Measurements from ENCODE around the gene NRL. TPM values are rescaled to one million over a fixed set of nuclear protein-coding genes. Genes with fewer than 3 reads are reported as not detected.
A peak's percentile ranks its signal among the peaks of the same experiment; 100 is the strongest.

Gene NRL
- polyA plus RNA-seq, 3 donors, result 1.8 to 3.7 (median 2.9) TPM

DNA sequence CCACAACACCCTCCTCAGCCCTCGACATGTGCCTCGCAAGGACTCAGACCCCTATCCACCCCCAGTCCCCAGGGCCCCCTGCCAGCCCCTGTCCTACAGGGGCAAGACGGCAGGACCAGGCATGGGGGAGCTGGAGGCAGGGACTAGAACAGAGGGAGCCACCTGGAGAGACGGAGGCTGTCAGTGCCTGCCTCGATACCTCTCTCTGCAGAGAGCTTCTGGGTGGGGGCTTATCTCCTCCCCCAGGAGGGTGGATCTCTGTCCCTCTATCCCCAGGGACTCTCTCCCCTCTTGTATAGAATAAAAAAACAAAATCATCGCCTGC lies 45.4 kb downstream of the NRL start:
- DNase-seq (ENCODE audit: low read depth in 3 of 3, low spot score in 2 of 3), result no peak

DNA sequence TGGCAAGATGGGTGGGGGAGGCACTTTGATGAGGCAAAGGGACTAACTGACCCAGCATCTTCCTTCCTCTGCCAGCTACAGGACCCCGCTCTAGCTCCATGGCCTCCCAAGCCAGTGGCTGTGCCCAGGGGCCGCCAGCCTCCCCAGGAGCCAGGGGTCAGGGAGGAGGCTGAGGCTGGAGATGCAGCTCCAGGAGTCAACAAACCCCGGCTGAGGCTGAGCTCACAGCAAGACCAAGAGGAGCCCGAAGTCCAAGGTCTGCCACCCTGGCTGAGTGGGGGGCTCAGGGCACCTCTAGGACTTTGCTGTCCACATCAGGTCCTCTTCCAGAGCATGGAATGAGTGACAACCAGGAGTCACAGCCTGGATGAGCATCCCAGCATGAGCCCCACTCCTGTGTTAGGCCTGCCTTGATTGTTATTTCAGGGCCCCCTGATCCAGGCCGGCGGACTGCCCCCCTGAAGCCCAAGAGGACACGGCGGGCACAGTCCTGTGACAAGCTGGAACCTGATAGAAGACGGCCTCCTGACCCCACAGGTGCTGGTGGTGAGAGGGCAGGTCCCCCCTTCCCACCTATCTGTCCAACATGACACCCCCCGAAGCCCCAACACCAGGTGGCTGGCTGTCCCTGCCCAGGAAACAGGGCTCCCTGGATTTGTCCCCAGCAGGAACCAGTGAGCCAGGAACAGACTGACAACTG lies 45.9 kb downstream of the NRL start:
- DNase-seq (ENCODE audit: low read depth in 3 of 3, low spot score in 2 of 3), result no peak

DNA sequence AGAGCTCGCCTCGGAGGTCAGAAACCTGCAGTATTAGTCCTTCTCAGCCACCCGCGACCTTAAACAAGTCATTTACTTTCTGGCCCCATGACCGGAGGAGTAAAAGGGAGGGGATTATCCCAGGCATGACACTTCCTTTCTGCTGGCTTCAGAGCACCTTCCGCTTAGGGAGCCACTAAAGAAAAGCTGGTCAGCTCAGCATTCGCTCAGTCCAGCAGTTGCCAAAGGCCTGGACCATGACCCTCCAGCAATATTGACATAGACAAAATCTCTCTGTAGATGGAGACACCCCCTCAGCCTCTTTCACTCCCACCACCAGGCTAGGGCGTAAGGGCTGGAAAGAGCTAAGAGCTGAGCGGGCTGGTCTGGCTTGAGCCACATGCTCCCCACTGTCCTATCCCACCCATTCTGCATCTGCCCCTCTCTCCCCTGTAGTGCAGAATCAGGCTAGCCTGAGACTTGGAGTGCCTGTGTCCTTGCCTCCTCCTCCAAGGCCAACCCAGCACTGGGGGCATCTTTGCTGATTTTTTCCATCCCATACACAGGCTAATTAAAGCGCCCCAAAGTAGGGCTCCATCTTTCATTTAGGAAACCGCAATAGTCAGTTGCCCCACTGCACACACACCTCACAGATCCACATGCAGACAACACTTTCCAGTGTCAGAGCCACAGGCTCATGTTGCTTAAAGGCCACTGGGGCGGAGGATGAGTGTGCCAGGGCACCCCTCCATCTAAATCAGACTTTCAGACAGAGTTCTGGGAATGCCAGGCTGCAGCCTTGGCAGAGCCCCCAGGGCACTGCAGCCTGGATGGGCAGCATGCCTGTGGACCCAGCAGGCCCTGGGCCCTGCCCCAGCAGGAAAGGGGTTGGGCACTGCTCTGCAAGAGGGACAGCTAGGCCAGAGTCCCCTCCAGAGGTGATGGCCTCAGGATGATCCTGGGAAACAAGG lies 47.3 kb downstream of the NRL start:
- no peak for DNase-seq (ENCODE audit: low read depth in 3 of 3, low spot score in 2 of 3)

DNA sequence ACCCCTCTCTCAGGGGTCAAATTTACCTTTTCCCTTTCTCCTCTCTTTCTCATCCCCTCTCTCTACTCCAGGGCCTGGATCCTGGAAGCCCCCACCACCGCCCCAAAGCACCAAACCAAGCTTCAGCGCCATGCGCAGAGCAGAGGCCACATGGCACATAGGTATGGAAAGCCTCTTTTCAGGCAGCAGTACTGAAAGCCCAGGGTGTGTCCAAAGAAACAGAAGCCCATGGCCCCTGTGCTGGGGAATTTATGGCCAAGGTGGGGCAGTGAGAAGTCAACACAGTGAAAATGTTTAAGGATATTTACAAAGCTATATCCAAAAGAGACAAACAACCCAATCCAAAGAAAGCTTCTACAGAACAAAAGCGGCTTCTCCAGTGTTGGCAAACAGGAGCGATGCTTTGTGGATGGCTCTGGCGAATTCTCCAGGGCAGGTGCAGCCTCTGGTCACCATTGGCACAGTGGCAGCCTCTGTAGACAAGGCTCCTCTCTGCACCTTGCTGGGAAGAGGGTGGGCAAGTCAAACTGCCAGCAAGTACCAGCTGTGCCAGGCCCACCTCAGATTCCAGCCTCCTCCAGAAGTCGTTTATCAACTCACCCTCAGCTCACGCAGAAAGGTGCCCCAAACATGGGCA lies 48.1 kb downstream of the NRL start:
- DNase-seq (ENCODE audit: low read depth in 3 of 3, low spot score in 2 of 3), result no peak

DNA sequence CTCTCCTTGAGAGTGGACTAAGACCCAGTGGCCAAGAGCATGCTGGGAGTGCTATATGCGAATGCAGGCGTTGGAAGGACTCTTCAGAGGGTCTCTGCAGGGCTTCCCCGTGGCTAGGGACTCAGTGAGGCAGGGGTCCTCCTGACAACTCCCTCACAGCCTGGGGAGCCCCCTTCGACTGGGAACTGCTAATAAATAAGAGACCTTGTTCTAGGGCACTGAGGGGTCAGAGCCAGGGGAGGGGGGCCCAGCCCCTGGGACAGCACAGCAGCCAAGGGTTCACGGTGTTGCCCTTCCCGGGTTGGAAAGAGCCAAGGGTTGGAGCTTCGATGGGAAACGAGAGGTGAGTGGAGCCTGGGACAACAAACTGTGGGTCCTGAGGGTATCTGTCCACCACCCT lies 49.3 kb downstream of the NRL start:
- DNase-seq (ENCODE audit: low read depth in 3 of 3, low spot score in 2 of 3), result no peak

DNA sequence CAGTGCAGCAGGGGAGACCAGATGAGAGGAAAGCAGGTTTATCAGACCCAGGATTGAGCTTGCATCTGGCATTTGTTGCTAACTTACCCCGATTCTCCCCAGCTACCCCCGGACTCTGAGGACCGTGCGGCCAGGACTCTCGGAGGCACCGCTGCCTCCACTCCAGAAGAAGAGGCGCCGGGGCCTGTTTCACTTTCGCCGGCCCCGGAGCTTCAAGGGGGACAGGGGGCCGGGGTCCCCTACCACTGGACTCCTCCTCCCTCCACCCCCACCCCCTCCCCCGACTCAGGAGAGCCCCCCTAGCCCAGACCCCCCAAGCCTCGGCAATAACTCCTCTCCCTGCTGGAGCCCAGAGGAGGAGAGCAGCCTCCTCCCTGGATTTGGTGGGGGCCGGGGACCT lies 49.9 kb downstream of the NRL start:
- DNase-seq (ENCODE audit: low read depth in 3 of 3, low spot score in 2 of 3), result no peak

DNA sequence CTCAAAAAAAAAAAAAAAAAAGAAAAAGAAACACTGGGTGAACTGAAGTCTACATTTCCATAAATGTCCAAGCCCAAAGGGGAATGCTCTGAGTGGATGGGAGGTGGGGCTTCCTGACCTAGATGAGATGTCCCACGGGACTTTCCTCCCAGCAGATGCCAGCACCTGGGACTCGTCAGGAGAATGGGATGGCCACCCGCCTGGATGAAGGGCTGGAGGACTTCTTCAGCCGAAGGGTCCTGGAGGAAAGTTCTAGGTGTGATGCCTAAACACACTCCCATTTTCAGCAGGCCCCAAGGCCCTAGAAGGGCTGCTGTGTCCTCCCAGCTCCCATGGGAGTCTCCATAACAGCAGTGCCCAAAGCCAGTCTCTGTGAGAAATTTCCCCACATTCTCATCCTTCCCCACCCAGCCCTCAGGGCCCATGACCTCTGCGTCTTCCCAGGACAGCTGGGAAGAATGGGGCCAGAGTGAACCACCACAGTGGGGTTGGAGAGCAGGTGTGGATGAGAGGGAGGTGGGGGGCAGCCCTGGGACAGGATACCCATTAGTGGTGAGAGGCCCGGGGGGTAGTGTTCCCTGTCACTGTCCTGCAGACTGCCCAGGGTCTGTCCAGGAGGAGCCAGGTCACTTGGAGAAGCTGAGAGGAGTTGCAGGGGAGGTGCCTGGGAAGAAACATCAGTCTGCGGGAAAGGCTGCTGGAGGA lies 50.5 kb downstream of the NRL start:
- no peak for DNase-seq (ENCODE audit: low read depth in 3 of 3, low spot score in 2 of 3)

DNA sequence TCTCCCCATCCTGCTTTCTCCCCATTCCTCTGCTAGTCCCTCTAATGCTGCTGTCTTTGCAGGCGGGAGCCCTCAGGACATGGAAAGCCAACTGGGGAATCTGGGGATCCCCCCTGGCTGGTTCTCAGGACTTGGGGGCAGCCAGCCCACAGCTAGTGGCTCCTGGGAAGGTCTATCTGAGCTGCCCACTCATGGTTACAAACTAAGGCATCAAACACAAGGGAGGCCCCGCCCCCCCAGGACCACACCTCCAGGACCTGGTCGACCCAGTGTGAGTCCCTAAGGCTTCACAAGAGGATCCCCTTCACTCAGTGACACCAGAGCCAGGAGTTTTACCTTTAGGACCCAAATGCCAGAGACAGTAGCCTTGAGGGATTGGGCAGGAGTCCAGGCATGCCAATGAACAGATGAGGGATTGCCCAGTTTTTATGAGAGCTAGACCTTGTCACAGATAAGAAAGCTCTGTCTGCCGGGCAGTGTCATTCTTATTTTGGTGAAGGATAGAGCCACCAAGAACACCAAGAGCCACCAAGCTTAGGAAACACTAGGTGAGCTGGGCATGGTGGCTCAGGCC lies 51.4 kb downstream of the NRL start:
- no peak for DNase-seq (ENCODE audit: low read depth in 3 of 3, low spot score in 2 of 3)

DNA sequence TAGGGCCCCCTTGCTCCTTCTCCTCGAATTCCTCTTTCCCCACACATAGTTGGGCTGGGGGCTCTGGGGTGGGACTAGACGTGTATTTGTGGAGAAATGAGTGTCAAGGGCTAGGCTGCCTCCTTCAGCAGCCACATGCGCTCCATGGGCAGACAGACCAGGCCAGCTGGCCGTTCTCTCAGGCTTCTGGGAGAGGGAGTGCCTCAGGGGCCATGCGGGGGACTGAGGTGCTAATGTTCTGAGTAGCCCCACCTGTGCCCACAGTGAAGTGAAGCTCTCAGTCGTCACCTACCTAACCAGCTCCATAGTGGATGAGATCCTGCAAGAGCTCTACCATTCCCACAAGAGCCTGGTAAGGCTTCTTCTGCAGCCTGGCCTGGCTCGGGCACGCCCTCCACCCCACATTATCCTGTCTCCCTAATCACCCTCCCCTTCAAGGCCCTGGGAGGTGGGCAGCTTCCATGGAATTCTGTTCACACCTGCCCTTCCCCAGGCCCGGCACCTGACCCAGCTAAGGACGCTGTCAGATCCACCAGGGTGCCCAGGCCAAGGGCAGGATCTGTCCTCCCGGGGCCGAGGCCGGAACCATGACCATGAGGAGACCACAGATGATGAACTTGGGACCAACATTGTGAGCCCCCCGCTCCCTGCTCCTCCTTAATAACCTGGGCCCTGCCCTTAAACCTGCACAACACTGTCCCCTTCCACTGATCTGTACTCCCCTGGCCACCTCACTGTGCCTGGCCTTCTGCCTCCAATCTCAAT lies 52.4 kb downstream of the NRL start:
- DNase-seq (ENCODE audit: low read depth in 3 of 3, low spot score in 2 of 3), result no peak

DNA sequence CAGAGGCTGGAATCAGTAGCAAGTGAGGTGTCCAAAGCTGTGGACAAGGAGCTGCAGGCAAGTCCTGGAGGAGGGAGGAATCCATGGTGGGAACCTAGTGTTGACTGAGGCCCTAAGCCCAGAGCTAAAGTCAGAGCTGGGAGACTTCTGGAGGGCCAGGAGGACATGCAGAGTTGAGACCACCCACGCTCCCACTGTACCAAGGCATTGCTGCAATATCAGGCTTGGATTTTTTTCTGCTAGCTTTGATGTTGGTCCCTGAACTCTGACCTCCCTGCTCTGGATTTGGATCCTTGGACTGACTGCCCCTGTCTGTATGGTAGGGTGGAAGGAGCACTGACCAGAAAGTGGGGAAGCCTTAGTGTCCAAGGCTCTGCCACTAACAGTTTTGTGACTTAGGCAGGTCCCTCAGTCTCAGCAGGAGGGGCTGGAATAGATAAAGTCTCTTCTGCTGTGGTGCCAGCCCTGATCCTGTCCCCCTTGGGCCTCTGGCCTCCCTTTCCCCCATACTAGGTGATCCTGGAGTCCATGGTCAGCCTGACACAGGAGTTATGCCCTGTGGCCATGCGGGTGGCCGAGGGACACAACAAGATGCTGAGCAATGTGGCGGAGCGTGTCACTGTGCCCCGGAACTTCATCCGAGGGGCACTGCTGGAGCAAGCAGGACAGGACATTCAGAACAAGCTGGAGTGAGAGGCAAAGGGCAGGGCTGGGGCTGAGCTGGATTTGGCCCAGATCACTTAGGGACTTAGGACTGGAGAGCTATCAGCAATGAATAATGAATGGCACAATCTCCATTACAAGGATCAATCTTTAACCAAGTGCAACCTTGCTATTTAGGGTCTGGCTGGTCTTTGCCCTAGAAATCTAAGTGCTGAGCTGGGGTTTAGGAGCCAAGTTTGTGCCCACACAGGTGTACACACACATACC lies 53.5 kb downstream of the NRL start:
- DNase-seq (ENCODE audit: low read depth in 3 of 3, low spot score in 2 of 3), result no peak

DNA sequence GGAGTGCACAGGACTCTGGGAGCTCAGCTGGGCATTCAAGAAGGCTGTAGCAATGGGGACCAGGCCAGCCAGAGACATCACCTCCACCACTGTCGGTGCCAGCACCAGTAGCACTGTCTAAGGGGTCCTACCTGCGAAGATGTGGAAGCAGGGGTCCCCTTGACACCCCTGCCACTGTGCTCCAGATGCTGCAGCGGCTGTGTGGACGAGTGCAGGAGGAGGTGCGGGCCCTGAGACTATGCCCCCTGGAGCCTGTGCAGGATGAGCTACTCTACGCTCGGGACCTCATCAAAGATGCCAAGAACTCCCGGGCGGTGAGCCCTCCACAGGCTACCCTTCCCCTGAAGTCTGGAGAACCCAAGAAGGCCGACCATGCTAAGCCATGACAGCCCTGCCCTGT lies 54.3 kb downstream of the NRL start:
- no peak for DNase-seq (ENCODE audit: low read depth in 3 of 3, low spot score in 2 of 3)

DNA sequence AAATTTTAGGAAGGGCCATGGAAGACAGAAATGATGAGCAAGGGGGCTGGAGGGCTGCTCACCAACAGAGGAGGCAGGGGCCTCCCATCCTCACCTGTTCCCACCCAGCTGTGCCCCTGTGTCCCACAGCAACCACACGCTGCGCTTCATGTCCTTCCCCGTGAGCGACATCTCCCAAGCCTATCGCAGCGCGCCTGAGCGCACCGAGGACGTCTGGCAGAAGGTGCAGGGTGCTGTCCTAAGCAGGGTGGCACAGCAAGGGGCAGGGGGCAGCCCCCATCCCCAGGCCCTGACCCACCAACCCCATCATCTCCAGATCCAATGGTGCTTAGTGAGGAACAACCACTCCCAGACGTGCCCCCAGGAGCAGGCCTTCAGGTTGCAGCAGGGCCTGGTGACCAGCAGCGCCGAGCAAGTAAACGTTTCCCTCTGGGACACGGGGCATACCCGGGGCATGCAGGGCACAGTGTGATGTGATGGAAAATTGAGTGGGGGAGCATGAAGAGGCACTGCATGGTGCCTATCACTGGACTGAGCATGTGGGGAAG lies 54.8 kb downstream of the NRL start:
- DNase-seq (ENCODE audit: low read depth in 3 of 3, low spot score in 2 of 3), result no peak

DNA sequence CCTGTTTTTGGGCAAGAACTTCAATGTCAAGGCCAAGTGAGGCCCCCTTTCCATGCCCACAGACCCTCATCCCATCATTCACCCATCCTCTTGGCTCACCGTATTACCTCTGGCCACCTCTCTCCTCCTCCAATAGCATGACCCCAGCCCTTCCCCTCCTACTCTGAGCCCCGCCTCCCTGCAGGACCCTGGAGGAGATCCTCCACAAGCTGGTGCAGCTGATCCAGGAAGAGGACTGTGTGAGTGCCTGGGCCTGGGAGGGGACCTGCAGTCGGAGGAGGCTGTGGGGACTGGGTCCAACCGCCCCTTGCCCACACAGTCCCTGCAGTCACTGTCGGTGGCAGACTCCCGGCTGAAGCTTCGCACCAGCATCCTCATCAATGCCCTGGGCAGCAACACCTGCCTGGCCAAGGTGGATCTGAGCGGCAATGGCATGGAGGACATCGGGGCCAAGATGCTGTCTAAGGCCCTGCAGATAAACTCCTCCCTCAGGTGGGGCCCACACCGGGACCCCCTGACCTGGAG lies 55.7 kb downstream of the NRL start:
- no peak for DNase-seq (ENCODE audit: low read depth in 3 of 3, low spot score in 2 of 3)

DNA sequence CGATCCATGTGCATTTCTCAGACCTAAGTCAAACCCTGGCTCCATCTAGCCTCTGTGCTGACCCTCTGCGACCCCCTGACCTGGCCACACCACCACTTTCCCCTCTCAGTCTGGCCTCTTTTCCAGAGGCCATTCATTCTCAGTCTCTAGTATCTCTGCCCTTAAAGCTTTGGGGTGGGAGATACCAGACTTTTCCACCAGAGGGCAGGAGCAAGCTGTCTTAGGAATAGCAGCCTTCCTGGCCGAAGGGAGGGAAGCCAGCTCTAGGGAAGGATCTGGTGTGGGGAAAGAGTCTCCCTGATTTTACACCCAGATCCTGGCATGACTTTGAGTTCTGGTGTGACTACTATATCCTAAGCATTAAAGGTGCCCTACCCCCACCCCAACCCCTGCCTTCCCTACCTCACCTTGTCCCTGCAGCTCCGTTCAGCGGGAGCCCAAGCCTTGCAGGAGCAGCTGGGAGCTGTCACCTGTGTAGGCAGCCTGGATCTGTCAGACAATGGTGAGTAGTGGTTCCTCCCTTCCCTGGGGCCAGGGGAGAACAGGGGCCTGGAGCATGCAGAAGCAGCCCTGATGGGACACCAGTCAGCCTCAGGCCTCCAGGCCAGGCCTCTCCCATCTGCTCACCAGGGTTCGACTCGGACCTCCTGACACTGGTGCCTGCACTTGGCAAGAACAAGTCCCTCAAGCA lies 56.3 kb downstream of the NRL start:
- peak in 1 of 3 donors; percentile 72 for DNase-seq (ENCODE audit: low read depth in 3 of 3, low spot score in 2 of 3)

DNA sequence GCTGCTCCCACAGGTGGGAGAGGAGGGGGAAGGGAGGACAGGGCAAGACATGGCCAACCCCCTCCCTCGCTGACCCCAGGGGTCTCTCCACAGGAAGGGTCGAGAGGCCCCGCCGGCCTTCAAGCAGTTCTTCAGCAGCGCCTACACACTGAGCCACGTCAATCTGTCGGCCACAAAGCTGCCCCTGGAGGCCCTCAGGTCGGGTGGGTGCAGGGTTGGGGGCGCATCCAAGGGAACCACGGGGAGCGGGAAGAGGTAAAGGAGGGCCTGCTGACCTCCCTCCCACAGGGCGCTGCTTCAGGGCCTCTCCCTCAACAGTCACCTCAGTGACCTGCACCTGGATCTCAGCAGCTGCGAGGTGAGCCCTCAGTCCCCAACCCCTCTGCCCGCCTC lies 56.9 kb downstream of the NRL start:
- no peak for DNase-seq (ENCODE audit: low read depth in 3 of 3, low spot score in 2 of 3)

DNA sequence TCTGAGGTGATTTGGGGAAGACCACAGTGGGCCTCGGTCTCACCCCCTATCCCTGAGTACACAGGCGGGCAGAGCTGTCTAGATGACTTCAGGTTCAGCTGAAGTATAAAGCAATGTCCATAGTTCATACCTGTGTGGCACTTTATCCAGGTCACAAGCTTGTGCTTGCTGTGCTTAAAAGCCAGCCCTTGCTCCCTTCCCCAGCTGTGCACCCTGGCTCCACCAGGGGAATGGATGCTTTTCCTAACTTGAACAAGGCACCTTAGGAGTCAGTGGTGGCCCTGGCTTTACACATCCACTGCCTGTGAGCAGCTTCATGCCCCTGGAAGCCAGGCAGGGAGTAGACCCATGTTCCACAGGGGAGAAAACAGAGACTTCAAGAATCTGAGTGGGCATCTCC lies 57.5 kb downstream of the NRL start:
- DNase-seq (ENCODE audit: low read depth in 3 of 3, low spot score in 2 of 3), result no peak

DNA sequence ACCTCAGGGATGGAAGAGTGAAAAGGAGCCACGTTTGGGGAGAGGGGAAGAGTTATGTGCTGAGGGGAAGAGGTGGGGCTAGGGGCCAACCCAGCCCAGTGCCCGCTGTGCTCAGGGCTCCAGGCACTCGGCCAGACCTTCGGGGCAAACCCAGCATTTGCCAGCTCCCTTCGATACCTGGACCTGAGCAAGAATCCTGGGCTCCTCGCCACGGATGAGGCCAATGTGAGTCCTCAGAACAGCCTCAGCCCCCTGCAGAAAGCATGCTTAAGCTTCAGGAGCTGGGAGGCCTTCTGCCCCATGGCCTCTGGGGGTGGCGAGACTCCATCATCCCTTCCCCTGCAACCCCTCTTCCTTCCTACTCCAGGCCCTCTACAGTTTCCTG lies 58.0 kb downstream of the NRL start:
- no peak for DNase-seq (ENCODE audit: low read depth in 3 of 3, low spot score in 2 of 3)

Measured in right renal cortex interstitium (tissue), 3 donors.